ENCODE data around the gene NPR1.

- TF ChIP-seq ELF4 (IDR thresholded peaks at IDR 0.05) (no peak), FOXM1 (IDR thresholded peaks at IDR 0.05; ENCODE audit: borderline replicate concordance) (no peak), ARNT (IDR thresholded peaks at IDR 0.05) (no peak), HDGF (IDR thresholded peaks at IDR 0.05; ENCODE audit: borderline replicate concordance) (no peak), PKNOX1 (IDR thresholded peaks at IDR 0.05) (no peak)
Measured at GRCh38 chr1:153659656-153660055, 18.8 kb upstream of the NPR1 start.

All from HEK293T (cell line).